ENCODE data around the gene CD200.

GRCh38 chr3:112366522-112366921 lies 33.6 kb downstream of the CD200 start:
- TF ChIP-seq POLR2A (IDR thresholded peaks at IDR 0.05; ENCODE audit: low read depth, low read length) (no peak), TAF1 (IDR thresholded peaks at IDR 0.05; ENCODE audit: borderline replicate concordance, low read depth, low read length) (no peak), POLR2AphosphoS5 (IDR thresholded peaks at IDR 0.05; ENCODE audit: low read depth, low read length) (no peak)
